Iris pigment epithelial cell (primary cell): ENCODE measurements around the gene PKD2L2.
"Not testable (repeated sequence)": the region's sequence is repeated elsewhere in the genome, so short reads cannot be mapped to it uniquely, and the experiment has no call there.

Experiments
- DNase-seq: peaks from one replicate; pipeline ENCODE4 v3.0.0-alpha.2; 2011; ENCODE audit warnings: low read depth

Gene PKD2L2

GRCh38 chr5:137888863-137889759, at the start of gene PKD2L2:
TSS of gene PKD2L2 (plus strand) at chr5:137889457. CDS start at chr5:137889492, 35 bp downstream.
- DNase-seq, result peak; percentile 91

GRCh38 chr5:137842296-137842695, 47.0 kb upstream of the PKD2L2 start:
- no peak for DNase-seq

- no peak for DNase-seq
Observed at GRCh38 chr5:137843676-137844299, 45.5 kb upstream of the PKD2L2 start.

GRCh38 chr5:137845472-137845871, 43.8 kb upstream of the PKD2L2 start:
- no peak for DNase-seq

GRCh38 chr5:137847687-137848086, 41.6 kb upstream of the PKD2L2 start:
- DNase-seq, result no peak

- DNase-seq, result not testable (repeated sequence)
Observed at GRCh38 chr5:137853165-137853564, 36.1 kb upstream of the PKD2L2 start.

GRCh38 chr5:137856201-137856600, 33.1 kb upstream of the PKD2L2 start:
- DNase-seq, result no peak

GRCh38 chr5:137856916-137857862, 32.1 kb upstream of the PKD2L2 start:
- no peak for DNase-seq

- peak; percentile 18 for DNase-seq
Observed at GRCh38 chr5:137858223-137858916, 30.9 kb upstream of the PKD2L2 start.

GRCh38 chr5:137858954-137859353, 30.3 kb upstream of the PKD2L2 start:
- no peak for DNase-seq

- no peak for DNase-seq
Observed at GRCh38 chr5:137862251-137862650, 27.0 kb upstream of the PKD2L2 start.

GRCh38 chr5:137863653-137864052, 25.6 kb upstream of the PKD2L2 start:
- not testable (repeated sequence) for DNase-seq

GRCh38 chr5:137866541-137867388, 22.5 kb upstream of the PKD2L2 start:
- DNase-seq, result no peak

GRCh38 chr5:137867664-137868063, 21.6 kb upstream of the PKD2L2 start, which contains the start of gene MYOT:
TSS of gene MYOT (plus strand) at chr5:137867860. CDS start at chr5:137870652, 2,792 bp downstream.
- DNase-seq, result no peak

- no peak for DNase-seq
Observed at GRCh38 chr5:137870647-137871339, 18.5 kb upstream of the PKD2L2 start.

- no peak for DNase-seq
Observed at GRCh38 chr5:137871571-137871970, 17.7 kb upstream of the PKD2L2 start.

- DNase-seq, result no peak
Observed at GRCh38 chr5:137872466-137872865, 16.8 kb upstream of the PKD2L2 start.

- no peak for DNase-seq
Observed at GRCh38 chr5:137876101-137876500, 13.2 kb upstream of the PKD2L2 start.

GRCh38 chr5:137880313-137880712, 8.9 kb upstream of the PKD2L2 start:
- no peak for DNase-seq

GRCh38 chr5:137887831-137888230, 1.4 kb upstream of the PKD2L2 start:
- no peak for DNase-seq
